Frontal cortex (tissue), 4 donors: ENCODE measurements around the gene YRDC. TPM values are rescaled to one million over a fixed set of nuclear protein-coding genes. Genes with fewer than 3 reads are reported as not detected.
"Not testable (repeated sequence)": the region's sequence is repeated elsewhere in the genome, so short reads cannot be mapped to it uniquely, and the experiment has no call there.

Source experiments
- DNase-seq, 2 donors: peaks; one replicate each; pipeline ENCODE4 v3.0.0; 2012; ENCODE audit warnings: low spot score in 2 of 2
- FAIRE-seq: peaks from 2 replicates; lab custom pipeline; 2012; peaks lifted over from hg19 to GRCh38; lab: Jason Lieb, UNC
- total RNA-seq: library from RNA; depleted of rRNA; stranded (reverse); fragments of >200 nt; gene quantifications from one replicate; pipeline ENCODE4 v1.2.3, GENCODE V29; 2014
- donor health status: control.
- donor health status: control.
- donor health status: control.

Gene YRDC
- total RNA-seq, 1 donor from 2014 or later = 16.3 TPM

GRCh38 chr1:37782491-37782890 is 25.5 kb downstream of the YRDC start:
- FAIRE-seq = no peak
- no peak for DNase-seq

- FAIRE-seq = no peak
- DNase-seq = no peak
These were observed 29.4 kb downstream of the YRDC start for GRCh38 chr1:37778654-37779053.

GRCh38 chr1:37776946-37777516 is 31.0 kb downstream of the YRDC start:
- DNase-seq = no peak
- no peak for FAIRE-seq

- DNase-seq, FAIRE-seq: not testable (repeated sequence)
These were observed 36.6 kb downstream of the YRDC start for GRCh38 chr1:37771440-37771839.

GRCh38 chr1:37767488-37767887 is 40.5 kb downstream of the YRDC start:
- FAIRE-seq (no peak), DNase-seq (no peak)

GRCh38 chr1:37765916-37766664 is 41.9 kb downstream of the YRDC start:
- FAIRE-seq (no peak), DNase-seq (no peak)

GRCh38 chr1:37764888-37765441 is 43.0 kb downstream of the YRDC start, which contains the start of gene EPHA10:
EPHA10 (minus strand) TSS chr1:37765120; CDS start chr1:37765066, 54 bp downstream.
- FAIRE-seq = no peak
- DNase-seq = no peak

GRCh38 chr1:37764414-37764825 is 43.6 kb downstream of the YRDC start:
- DNase-seq (no peak), FAIRE-seq (no peak)

- DNase-seq (no peak), FAIRE-seq (no peak)
These were observed 44.1 kb downstream of the YRDC start for GRCh38 chr1:37763791-37764413.

- FAIRE-seq (no peak), DNase-seq (no peak)
These were observed 45.5 kb downstream of the YRDC start for GRCh38 chr1:37762516-37762915.

- FAIRE-seq = no peak
- DNase-seq = no peak
These were observed 46.5 kb downstream of the YRDC start for GRCh38 chr1:37761416-37762095.

GRCh38 chr1:37759451-37759850 is 48.6 kb downstream of the YRDC start:
- DNase-seq (no peak), FAIRE-seq (no peak)

- FAIRE-seq (no peak), DNase-seq (no peak)
These were observed 52.0 kb downstream of the YRDC start for GRCh38 chr1:37755951-37756560.

GRCh38 chr1:37755290-37755689 is 52.7 kb downstream of the YRDC start:
- DNase-seq (no peak), FAIRE-seq (no peak)

GRCh38 chr1:37753473-37754321 is 54.3 kb downstream of the YRDC start:
- FAIRE-seq (no peak), DNase-seq (no peak)
